Measurements from ENCODE around the gene LARGE1.

- TF ChIP-seq EZH2phosphoT487 (IDR thresholded peaks at IDR 0.05; ENCODE audit: insufficient read depth, low read depth) (no peak), EZH2 (IDR thresholded peaks at IDR 0.05; ENCODE audit: insufficient read depth, poor library complexity, severe bottlenecking) (no peak)
Observed at GRCh38 chr22:33869946-33870345, 50.3 kb downstream of the LARGE1 start.

All from GM23248 (cell line).